H1 (cell line): Measurements from ENCODE around the gene ATF7. TPM values are rescaled to one million over a fixed set of nuclear protein-coding genes. Genes with fewer than 3 reads are reported as not detected.

Experiments used
- CTCF ChIA-PET: fragments of 300-600 bp; sonication (Branson Sonifier 250); formaldehyde crosslinking; loops from one replicate; lab custom pipeline; 2021; ENCODE audit not compliant: partially characterized antibody; lab: Charles Lee
- POLR2A ChIA-PET: fragments of 300-600 bp; sonication (Branson Sonifier 250); formaldehyde crosslinking; loops from one replicate; lab custom pipeline; 2021; ENCODE audit warnings: inconsistent platforms; ENCODE audit not compliant: partially characterized antibody; lab: Charles Lee
- DNase-seq, 2 experiments: peaks; one replicate each; pipeline versions ENCODE4 v3.0.0 to v3.0.0-alpha.2; 2010 to 2022; ENCODE audit warnings: low spot score in 2 of 2, low read depth in 1 of 2, mixed read lengths in 1 of 2
- FAIRE-seq: peaks from 2 replicates; lab custom pipeline; 2011; peaks lifted over from hg19 to GRCh38; lab: Jason Lieb, UNC
- H2AFZ ChIP-seq: 2 replicates; pipeline ENCODE4 v1.8.1; 2012; ENCODE audit warnings: low read length, inconsistent platforms
- H2AK5ac ChIP-seq: 2 replicates; pipeline ENCODE4 v1.6.1; 2013; ENCODE audit warnings: low read depth, low read length
- H2BK120ac ChIP-seq: replicated peaks from 2 replicates; pipeline ENCODE3; 2013; ENCODE audit warnings: low read depth, low read length, inconsistent platforms
- H2BK12ac ChIP-seq: 2 replicates; pipeline ENCODE4 v1.6.1; 2013; ENCODE audit warnings: low read depth, low read length
- H2BK15ac ChIP-seq: 2 replicates; pipeline ENCODE4 v1.6.1; 2013; ENCODE audit warnings: low read length
- H2BK20ac ChIP-seq: 2 replicates; pipeline ENCODE4 v1.6.1; 2013; ENCODE audit warnings: low read length
- H2BK5ac ChIP-seq: 2 replicates; pipeline ENCODE4 v1.6.1; 2013; ENCODE audit warnings: low read depth, low read length
- H3K14ac ChIP-seq: 2 replicates; pipeline ENCODE4 v1.6.1; 2013; ENCODE audit warnings: inconsistent platforms; ENCODE audit not compliant: insufficient read length
- H3K18ac ChIP-seq: 2 replicates; pipeline ENCODE4 v1.6.1; 2013; ENCODE audit warnings: low read length; ENCODE audit errors: extremely low read depth
- H3K23ac ChIP-seq: 2 replicates; pipeline ENCODE4 v1.6.1; 2013; ENCODE audit warnings: inconsistent platforms; ENCODE audit not compliant: insufficient read length
- H3K23me2 ChIP-seq: 2 replicates; pipeline ENCODE4 v1.6.1; 2013; ENCODE audit warnings: low read depth, low read length
- H3K27ac ChIP-seq: 2 replicates; pipeline ENCODE4 v1.6.1; 2011; ENCODE audit warnings: low read depth, low read length, inconsistent platforms
- H3K27me3 ChIP-seq, 4 experiments: replicated peaks in 1 of 4; 1 replicate in 1 of 4; 2 replicates in 3 of 4; pipeline versions ENCODE4 v1.6.1 to v1.8.1; 2011 to 2013; ENCODE audit warnings: low read length in 3 of 4, mild to moderate bottlenecking in 3 of 4, inconsistent platforms in 2 of 4, mixed read lengths in 2 of 4, moderate library complexity in 1 of 4; ENCODE audit not compliant: control insufficient read depth in 3 of 4, insufficient read depth in 3 of 4; ENCODE audit errors: extremely low read depth in 1 of 4
- H3K36me3 ChIP-seq, 4 experiments: 2 replicates each; pipeline versions ENCODE4 v1.6.1 to v1.8.1; 2011 to 2013; ENCODE audit warnings: mild to moderate bottlenecking in 4 of 4, low read length in 3 of 4, moderate library complexity in 2 of 4, control low read depth in 1 of 4, inconsistent platforms in 1 of 4; ENCODE audit not compliant: insufficient read depth in 4 of 4, control insufficient read depth in 2 of 4
- H3K4ac ChIP-seq: replicated peaks from 2 replicates; pipeline ENCODE3; 2013; ENCODE audit warnings: low read length, low read depth, mixed read lengths, inconsistent platforms; ENCODE audit not compliant: insufficient read length
- H3K4me1 ChIP-seq, 4 experiments: replicated peaks in 1 of 4; 1 replicate in 1 of 4; 2 replicates in 3 of 4; pipeline versions ENCODE4 v1.6.1 to v1.8.1; 2011 to 2013; ENCODE audit warnings: low read length in 3 of 4, inconsistent platforms in 2 of 4, mixed read lengths in 1 of 4; ENCODE audit not compliant: insufficient read depth in 4 of 4, control insufficient read depth in 3 of 4
- H3K4me2 ChIP-seq, 2 experiments: 2 replicates each; pipeline versions ENCODE4 v1.6.1 to v1.8.1; 2011 to 2013; ENCODE audit warnings: low read depth in 2 of 2, low read length in 2 of 2, control low read depth in 1 of 2, inconsistent platforms in 1 of 2, mild to moderate bottlenecking in 1 of 2; ENCODE audit not compliant: insufficient read depth in 1 of 2
- H3K4me3 ChIP-seq, 4 experiments: fragments of 200-600, 300-600 bp in 1 of 4; sonication (generic), shearing (Covaris generic), sonication (Bioruptor Twin) in 1 of 4; 2 replicates each; pipeline versions ENCODE4 v1.5.1 to v1.8.1; 2011 to 2016; ENCODE audit warnings: low read length in 4 of 4, low read depth in 3 of 4, control low read depth in 2 of 4, inconsistent platforms in 2 of 4, mild to moderate bottlenecking in 2 of 4, mixed read lengths in 1 of 4, moderate library complexity in 1 of 4; ENCODE audit not compliant: insufficient read depth in 2 of 4; ENCODE audit errors: extremely low read depth in 1 of 4
- H3K56ac ChIP-seq: replicated peaks from 2 replicates; pipeline ENCODE3; 2013; ENCODE audit warnings: low read depth, mild to moderate bottlenecking, mixed read lengths, low read length, inconsistent platforms; ENCODE audit not compliant: insufficient read length
- H3K79me1 ChIP-seq: 2 replicates; pipeline ENCODE4 v1.6.1; 2013; ENCODE audit warnings: low read depth, low read length, control low read depth
- H3K79me2 ChIP-seq, 2 experiments: 2 replicates each; pipeline versions ENCODE4 v1.6.1 to v1.8.1; 2012 to 2013; ENCODE audit warnings: low read length in 2 of 2, mild to moderate bottlenecking in 2 of 2, inconsistent platforms in 1 of 2; ENCODE audit not compliant: insufficient read depth in 2 of 2, control insufficient read depth in 1 of 2
- H3K9ac ChIP-seq, 4 experiments: replicated peaks in 1 of 4; 1 replicate in 1 of 4; 2 replicates in 3 of 4; pipeline versions ENCODE4 v1.6.1 to v1.8.1; 2011 to 2013; ENCODE audit warnings: low read depth in 3 of 4, low read length in 3 of 4, control low read depth in 2 of 4, mild to moderate bottlenecking in 2 of 4, moderate library complexity in 2 of 4, inconsistent platforms in 1 of 4; ENCODE audit errors: extremely low read depth in 1 of 4
- H3K9me3 ChIP-seq, 2 experiments: 2 replicates each; pipeline versions ENCODE4 v1.6.1 to v1.8.1; 2012 to 2013; ENCODE audit warnings: mild to moderate bottlenecking in 2 of 2, moderate library complexity in 2 of 2, control low read depth in 1 of 2, inconsistent platforms in 1 of 2, low read depth in 1 of 2, low read length in 1 of 2, mixed read lengths in 1 of 2; ENCODE audit not compliant: insufficient read depth in 2 of 2
- H4K20me1 ChIP-seq, 2 experiments: replicated peaks in 1 of 2; 2 replicates each; pipeline versions ENCODE3 to v1.8.1; 2011 to 2013; ENCODE audit warnings: inconsistent platforms in 2 of 2, low read length in 2 of 2, mild to moderate bottlenecking in 1 of 2; ENCODE audit not compliant: insufficient read depth in 2 of 2, control insufficient read depth in 1 of 2
- H4K5ac ChIP-seq: 2 replicates; pipeline ENCODE4 v1.6.1; 2013; ENCODE audit warnings: low read length, low read depth, mixed read lengths, inconsistent platforms; ENCODE audit not compliant: insufficient read length
- H4K8ac ChIP-seq: 2 replicates; pipeline ENCODE4 v1.8.0; 2013; ENCODE audit warnings: mild to moderate bottlenecking, moderate library complexity, low read length, inconsistent platforms; ENCODE audit not compliant: insufficient read depth; ENCODE audit errors: extremely low read depth
- H4K91ac ChIP-seq: replicated peaks from 2 replicates; pipeline ENCODE3; 2013; ENCODE audit warnings: low read length, mixed read lengths, inconsistent platforms; ENCODE audit not compliant: insufficient read length
- CBX5 ChIP-seq: fragments of 300-800, 300-1000 bp; sonication (generic); IDR thresholded peaks from 2 replicates; pipeline ENCODE4 v1.7.1; 2016; ENCODE audit warnings: antibody characterized with exemption, low read length, low read depth
- KDM4A ChIP-seq: IDR thresholded peaks from one replicate; pipeline ENCODE4 v1.7.1; 2012; ENCODE audit warnings: low read depth, mild to moderate bottlenecking, moderate library complexity, low read length, inconsistent platforms; ENCODE audit not compliant: severe bottlenecking
- NRF1 ChIP-seq: IDR thresholded peaks from 2 replicates; pipeline ENCODE4 v1.6.1; 2011; ENCODE audit warnings: mild to moderate bottlenecking, low read depth, low read length, improper control_type of control experiment
- WGBS, 2 experiments: shearing (Covaris generic) in 1 of 2; methylation state at CpG; one replicate each; pipeline versions ENCODE4 v1.1.6 to v1.1.7; 2013 to 2015; ENCODE audit warnings: low lambda C conversion rate in 2 of 2, mixed read lengths in 2 of 2, inconsistent platforms in 1 of 2, low coverage in 1 of 2, missing lambda C conversion rate in 1 of 2; ENCODE audit not compliant: insufficient replicate concordance in 2 of 2, insufficient coverage in 1 of 2, insufficient read length in 1 of 2; ENCODE audit errors: extremely low coverage in 1 of 2, missing lambda C conversion rate in 1 of 2; 5-methylcytosine and 5-hydroxymethylcytosine counted together
- polyA plus RNA-seq, 7 experiments: library from polyadenylated mRNA; depleted of rRNA in 3 of 7; stranded (reverse) in 5 of 7; unstranded in 2 of 7; fragments of >200 nt in 5 of 7; fragments of 200-250 nt in 2 of 7; gene quantifications; 1 replicate in 5 of 7; 2 replicates in 1 of 7; 4 replicates in 1 of 7; pipeline versions ENCODE4 v1.2.1 to v1.2.3, GENCODE V29; 2011 to 2013; ENCODE audit warnings: missing spikeins in 2 of 7, mixed read lengths in 2 of 7
- total RNA-seq: library from RNA; stranded (reverse); fragmentation: NEBNext Ultra II Directional; extraction: Animal tissue kit (Norgen Biotek cat#: 25700); gene quantifications from 2 replicates; pipeline ENCODE4 v1.2.1, GENCODE V29; 2021
- TF ChIP-seq, protein P1 (sequence below): IDR thresholded peaks from 2 replicates; pipeline ENCODE4 v1.6.1; 2012; ENCODE audit warnings: low read length, inconsistent platforms

The ATF7 gene
- total and polyA plus RNA-seq, 2 of the 8 experiments (the other 6 are each of a cell fraction or from before 2014, with no cell fraction given): 10.1 to 16.6 TPM

- no peak overlapping the region for H3K14ac ChIP-seq
- peak overlapping the region; percentile 34 for H4K91ac ChIP-seq
- H3K27ac ChIP-seq: peak overlapping the region; percentile 63; the same call in 1 of the 2 replicates
- no peaks in the 10 kb centered on the region for H3K36me3 ChIP-seq
- FAIRE-seq: no peak
- H2AFZ ChIP-seq: no peak overlapping the region
- peak overlapping the region in 2 of 4 experiments; percentile 45 to 73; a peak in 3 of 7 replicates for H3K9ac ChIP-seq
- peaks cover 0 to 6% of the 10 kb centered on the region in 2 experiments; a peak in 2 of 4 replicates for H3K79me2 ChIP-seq
- peaks cover 7 to 29% (median 9%) of the 10 kb centered on the region in 4 experiments for H3K4me1 ChIP-seq
- TF ChIP-seq, protein P1, sequence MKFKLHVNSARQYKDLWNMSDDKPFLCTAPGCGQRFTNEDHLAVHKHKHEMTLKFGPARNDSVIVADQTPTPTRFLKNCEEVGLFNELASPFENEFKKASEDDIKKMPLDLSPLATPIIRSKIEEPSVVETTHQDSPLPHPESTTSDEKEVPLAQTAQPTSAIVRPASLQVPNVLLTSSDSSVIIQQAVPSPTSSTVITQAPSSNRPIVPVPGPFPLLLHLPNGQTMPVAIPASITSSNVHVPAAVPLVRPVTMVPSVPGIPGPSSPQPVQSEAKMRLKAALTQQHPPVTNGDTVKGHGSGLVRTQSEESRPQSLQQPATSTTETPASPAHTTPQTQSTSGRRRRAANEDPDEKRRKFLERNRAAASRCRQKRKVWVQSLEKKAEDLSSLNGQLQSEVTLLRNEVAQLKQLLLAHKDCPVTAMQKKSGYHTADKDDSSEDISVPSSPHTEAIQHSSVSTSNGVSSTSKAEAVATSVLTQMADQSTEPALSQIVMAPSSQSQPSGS: 0 out of 2 replicates have a peak, but pooled peaks have one; percentile 38
- no peak for TF ChIP-seq CBX5
- TF ChIP-seq NRF1: peak; percentile 44
- TF ChIP-seq KDM4A: peak; percentile 23
- H3K27me3 ChIP-seq: no peaks in the 10 kb centered on the region
- H2BK120ac ChIP-seq: peak overlapping the region; percentile 88
- H3K4me3 ChIP-seq: peak overlapping the region; percentile 27 to 65 (median 44); a peak in 7 of 8 replicates
- H3K23ac ChIP-seq: no peak overlapping the region
- peak overlapping the region; percentile 39; the same call in 1 of the 2 replicates for H2BK12ac ChIP-seq
- peak overlapping the region; percentile 23 for H4K5ac ChIP-seq
- H4K20me1 ChIP-seq: peaks cover 0 to 10% of the 10 kb centered on the region in 2 experiments
- H2BK5ac ChIP-seq: peak overlapping the region; percentile 91; the same call in 1 of the 2 replicates
- H2BK20ac ChIP-seq: peak overlapping the region; percentile 89; the same call in 1 of the 2 replicates
- H3K79me1 ChIP-seq: peaks cover 2% of the 10 kb centered on the region; the same call in 1 of the 2 replicates
- peaks cover 13% of the 10 kb centered on the region for H3K23me2 ChIP-seq
- H4K8ac ChIP-seq: no peak overlapping the region; the same call in 1 of the 2 replicates
- H2AK5ac ChIP-seq: peak overlapping the region; percentile 53; the same call in 1 of the 2 replicates
- H3K4ac ChIP-seq: peak overlapping the region; percentile 87
- H3K9me3 ChIP-seq: no peaks in the 10 kb centered on the region
- ChIA-PET POLR2A (interaction anchor here (0.6 to 67.0 kb wide), 4 partner anchors 2 to 163 kb away, joined by 3 to 3397 read pairs (median 1700); partner anchors contain the start of genes MAP3K12, NPFF, PCBP2 and PRR13), CTCF (interaction anchor here (0.5 to 6.7 kb wide), 11 partner anchors 9 to 684 kb away, joined by 3 to 51 read pairs (median 4); partner anchors contain the start of genes AAAS, NPFF and TARBP2)
- 32% methylated on average over 20 of the region's 20 CpGs; no CpG with 5 or more reads in 1 of the 2 experiments for WGBS, 2 experiments
- H3K56ac ChIP-seq: no peak overlapping the region
- DNase-seq: peak in 1 of 2 experiments; percentile 52
- peak overlapping the region; percentile 87 to 96 for H3K4me2 ChIP-seq
- H2BK15ac ChIP-seq: peak overlapping the region; percentile 90; the same call in 1 of the 2 replicates
- H3K18ac ChIP-seq: peak overlapping the region; percentile 94; the same call in 1 of the 2 replicates
Observed at GRCh38 chr12:53492188-53492587, 134.0 kb downstream of the ATF7 start.
